IPS-NIHi7 (cell line): ENCODE measurements around the gene OPA1.
"Not testable (repeated sequence)": the region's sequence is repeated elsewhere in the genome, so short reads cannot be mapped to it uniquely, and the experiment has no call there.

ENCODE experiments used
- DNase-seq: peaks from one replicate; pipeline ENCODE4 v3.0.0; 2012; ENCODE audit warnings: mixed read lengths; ENCODE audit errors: extremely low spot score

OPA1 gene

DNA sequence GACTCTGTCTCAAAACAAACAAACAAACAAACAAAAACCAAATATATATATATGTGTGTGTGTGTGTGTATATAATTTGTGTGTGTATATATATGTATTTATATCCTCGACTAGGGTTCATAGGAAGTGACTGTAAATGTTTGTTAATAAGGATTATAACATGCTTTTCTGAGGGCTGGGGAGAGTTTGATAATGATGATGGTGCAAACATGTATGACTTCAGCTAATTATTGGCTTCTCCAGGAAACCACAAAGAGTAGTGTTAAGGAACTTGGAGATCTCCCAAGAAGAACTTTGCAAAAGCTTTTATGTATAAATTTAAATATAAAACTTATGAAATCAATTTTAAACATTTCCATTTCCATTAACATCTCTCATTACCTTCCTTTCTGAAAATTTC is 3.9 kb upstream of the OPA1 start:
- no peak for DNase-seq

GRCh38 chr3:193589616-193590015 is 3.4 kb upstream of the OPA1 start:
- DNase-seq, result no peak

DNA sequence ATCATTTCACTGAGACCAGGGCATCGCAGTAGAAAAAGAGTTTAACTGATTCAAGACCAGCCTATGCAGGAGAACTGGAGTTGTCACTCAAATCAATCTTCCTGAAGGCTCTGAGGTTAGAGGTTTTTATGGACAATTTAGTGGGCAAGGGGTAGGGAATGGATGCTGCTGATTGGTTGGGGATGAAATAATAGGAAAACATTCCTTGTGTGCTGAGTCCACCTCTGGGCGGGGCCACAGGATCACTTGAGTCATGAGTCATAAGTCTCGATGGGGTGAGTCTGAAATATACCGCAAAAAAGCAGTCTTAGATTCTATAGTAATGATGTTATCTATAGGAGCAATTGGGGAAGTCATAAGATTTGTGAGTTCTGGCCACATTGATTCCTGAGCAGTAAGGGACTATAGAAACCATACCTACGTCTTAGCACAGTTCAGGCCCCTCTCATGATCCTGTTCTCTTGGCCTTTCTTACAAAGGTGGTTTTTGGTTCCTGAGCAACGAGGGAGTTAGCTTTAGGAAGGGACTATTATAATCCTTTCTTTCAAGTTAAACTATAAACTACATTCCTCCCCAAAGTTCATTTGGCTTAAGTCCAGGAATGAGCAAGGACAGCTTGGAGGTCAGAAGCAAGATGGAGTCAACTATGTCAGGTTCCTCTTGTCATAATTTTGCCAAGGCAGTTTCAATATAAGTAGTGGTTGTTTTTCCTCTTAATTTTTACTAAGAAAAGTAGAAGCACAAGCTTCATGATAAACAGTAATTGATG is 2.7 kb upstream of the OPA1 start:
- no peak for DNase-seq

DNA sequence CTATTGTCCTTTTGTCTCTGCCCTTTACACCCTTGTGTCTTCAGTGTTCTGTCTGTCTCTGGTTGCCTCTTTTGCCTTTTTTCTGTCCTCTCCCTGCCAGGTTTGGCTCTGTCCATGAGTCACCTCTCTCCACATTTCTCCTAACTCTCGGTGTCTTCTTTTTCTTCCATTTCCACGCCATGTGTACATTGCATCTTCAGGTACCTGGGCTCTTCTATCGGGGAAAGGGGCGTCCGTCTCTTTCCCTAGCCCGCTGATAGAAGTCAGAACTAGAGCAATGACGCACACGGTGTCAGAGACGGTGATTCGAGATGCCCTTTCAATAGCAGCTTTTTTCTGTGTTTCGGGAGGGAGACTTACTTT is 641 bp downstream of the OPA1 start:
- DNase-seq, result peak; percentile 17

- no peak for DNase-seq
Measured at GRCh38 chr3:193594946-193595689, 2.1 kb downstream of the OPA1 start.

GRCh38 chr3:193595939-193596487 is 3.0 kb downstream of the OPA1 start:
- DNase-seq, result no peak

GRCh38 chr3:193598202-193598601 is 5.2 kb downstream of the OPA1 start:
- no peak for DNase-seq

- DNase-seq, result no peak
Measured at GRCh38 chr3:193599393-193599792, 6.4 kb downstream of the OPA1 start.

- DNase-seq, result peak; percentile 66
Measured at GRCh38 chr3:193605876-193606275, 12.9 kb downstream of the OPA1 start.

DNA sequence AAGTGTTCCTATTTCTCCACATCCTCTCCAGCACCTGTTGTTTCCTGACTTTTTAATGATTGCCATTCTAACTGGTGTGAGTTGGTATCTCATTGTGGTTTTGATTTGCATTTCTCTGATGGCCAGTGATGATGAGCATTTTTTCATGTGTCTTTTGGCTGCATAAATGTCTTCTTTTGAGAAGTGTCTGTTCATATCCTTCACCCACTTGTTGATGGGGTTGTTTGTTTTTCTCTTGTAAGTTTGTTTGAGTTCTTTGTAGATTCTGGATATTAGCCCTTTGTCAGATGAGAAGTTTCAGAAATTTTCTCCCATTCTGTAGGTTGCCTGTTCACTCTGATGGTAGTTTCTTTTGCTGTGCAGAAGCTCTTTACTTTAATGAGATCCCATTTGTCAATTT is 13.9 kb downstream of the OPA1 start:
- DNase-seq, result not testable (repeated sequence)

GRCh38 chr3:193610516-193610915 is 17.5 kb downstream of the OPA1 start:
- DNase-seq, result not testable (repeated sequence)

DNA sequence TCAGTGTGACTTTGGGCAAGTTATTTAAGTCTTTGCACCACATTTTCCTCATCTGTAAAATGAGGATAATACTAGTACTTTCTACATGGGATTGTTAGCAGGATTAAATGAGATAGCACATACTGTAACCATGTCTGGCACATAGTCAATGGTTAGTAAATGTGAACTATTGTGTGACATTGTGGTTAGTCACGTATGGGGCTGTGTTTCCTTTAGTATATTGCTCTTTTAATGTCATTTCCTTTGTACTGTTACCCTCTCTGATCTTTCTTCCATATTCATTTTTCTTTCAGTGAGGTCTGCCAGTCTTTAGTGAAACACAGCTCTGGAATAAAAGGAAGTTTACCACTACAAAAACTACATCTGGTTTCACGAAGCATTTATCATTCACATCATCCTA is 21.4 kb downstream of the OPA1 start:
- no peak for DNase-seq

DNA sequence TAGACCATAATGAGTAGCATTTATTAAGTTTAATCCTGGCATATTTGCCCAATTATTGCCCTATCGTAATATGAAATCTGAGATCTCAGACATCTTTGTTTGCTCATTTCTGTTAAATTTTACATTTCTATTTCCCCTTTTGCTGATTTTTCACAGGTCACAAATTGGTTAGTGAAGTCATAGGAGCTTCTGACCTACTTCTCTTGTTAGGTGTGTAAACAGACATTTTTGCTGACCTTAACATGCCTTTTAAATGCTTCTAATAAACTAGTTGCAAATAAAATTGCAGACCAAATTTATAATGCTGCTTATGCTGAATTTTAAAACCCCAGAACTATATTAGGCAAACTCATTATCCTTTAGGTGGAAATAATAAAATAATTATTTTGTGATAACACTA is 24.6 kb downstream of the OPA1 start:
- no peak for DNase-seq

GRCh38 chr3:193620057-193620456 is 27.0 kb downstream of the OPA1 start:
- DNase-seq, result no peak

DNA sequence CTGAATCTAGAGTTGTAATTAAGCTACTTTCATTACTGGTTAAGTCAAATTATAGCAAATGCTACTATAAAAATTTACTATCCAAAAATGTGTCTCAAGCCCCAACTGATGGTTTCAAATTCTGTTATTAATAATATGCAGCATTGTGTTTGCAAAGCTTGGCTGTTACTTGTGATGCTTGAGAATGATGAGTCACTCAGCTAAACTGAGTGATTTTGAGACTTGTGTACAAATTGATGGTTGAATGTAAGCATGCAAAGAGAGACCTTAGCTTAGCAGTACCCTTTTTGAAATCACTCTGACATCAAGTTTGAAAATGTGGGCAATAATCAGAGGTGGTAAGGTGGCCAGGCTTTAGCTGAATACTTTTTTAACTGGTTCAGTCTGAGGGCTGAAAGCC is 27.6 kb downstream of the OPA1 start:
- no peak for DNase-seq

DNA sequence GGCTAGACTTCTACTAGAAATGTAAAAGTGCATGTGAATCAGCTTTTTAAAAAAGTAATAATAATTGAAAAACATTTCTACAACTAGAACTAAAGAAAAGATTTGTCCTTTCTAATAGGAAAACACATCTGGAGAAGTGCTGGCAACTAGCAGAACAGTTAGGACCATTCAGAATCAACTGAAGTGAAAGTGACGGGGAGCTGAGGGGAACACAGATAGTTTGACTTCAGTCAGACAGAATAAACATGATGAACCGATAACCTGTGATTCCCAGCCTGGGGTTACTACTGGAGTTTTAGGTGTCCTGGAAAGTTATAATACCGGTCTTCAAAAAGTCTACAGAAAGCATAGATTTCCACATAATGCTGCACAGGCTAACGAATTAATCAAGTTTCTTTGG is 28.1 kb downstream of the OPA1 start:
- no peak for DNase-seq

GRCh38 chr3:193630005-193630404 is 37.0 kb downstream of the OPA1 start:
- DNase-seq, result no peak

DNA sequence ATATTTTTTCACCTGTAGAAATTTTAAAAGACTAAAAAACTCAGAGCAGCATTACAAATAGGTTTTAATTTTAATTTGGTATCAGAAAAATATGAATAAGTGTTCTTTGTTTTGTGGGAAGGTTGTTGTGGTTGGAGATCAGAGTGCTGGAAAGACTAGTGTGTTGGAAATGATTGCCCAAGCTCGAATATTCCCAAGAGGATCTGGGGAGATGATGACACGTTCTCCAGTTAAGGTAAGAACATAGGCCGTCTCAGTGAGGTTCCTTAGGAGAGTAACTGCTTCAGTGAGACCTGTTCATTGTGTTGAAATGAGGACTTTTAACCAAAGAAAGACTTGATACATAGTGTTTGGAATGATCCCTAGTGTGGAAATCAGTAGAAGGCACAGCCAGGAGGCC is 44.8 kb downstream of the OPA1 start:
- DNase-seq, result no peak

DNA sequence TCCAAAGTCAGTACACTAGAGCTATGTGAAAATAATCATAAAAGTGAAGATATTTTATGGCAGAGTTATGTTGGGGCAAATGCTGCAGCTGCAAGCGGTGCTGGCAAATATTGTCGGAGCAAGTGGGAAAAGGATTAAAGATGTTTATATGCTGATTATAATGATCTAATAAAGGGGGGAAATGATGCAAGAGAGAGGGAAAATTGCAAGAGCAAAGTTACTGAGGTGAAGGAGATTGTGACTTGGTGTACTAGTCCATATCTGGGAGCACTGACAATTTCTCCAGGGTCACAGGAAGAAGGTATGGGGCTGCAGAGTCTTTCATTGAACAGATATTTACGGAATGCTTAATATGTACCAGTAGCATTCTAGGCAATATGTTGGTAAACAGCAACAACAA is 45.8 kb downstream of the OPA1 start:
- DNase-seq, result no peak

- no peak for DNase-seq
Measured at GRCh38 chr3:193640165-193640715, 47.2 kb downstream of the OPA1 start.

- no peak for DNase-seq
Measured at GRCh38 chr3:193640728-193641439, 47.9 kb downstream of the OPA1 start.

DNA sequence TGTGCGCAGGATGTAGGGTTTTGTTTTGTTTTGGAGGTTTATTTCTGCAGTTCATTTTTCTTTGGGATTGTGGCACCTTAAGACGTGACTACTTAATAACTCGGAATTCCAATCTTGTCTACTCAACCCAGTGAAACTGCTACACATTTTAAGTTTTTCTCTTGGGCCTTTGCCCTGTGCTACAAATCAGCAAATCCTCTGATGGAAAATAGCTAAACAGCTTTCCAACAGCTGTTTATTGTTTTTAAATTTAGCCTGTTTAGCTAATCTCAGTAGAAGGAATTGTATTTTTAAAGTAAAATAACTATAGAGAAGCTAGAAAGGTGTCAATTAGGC is 48.4 kb downstream of the OPA1 start:
- DNase-seq, result no peak
